ENCODE results near the gene GNAT3. TPM values are rescaled to one million over a fixed set of nuclear protein-coding genes. Genes with fewer than 3 reads are reported as not detected.

Gene GNAT3
- total and polyA plus RNA-seq, 2 of the 8 experiments (the other 6 are each of a cell fraction or from before 2014, with no cell fraction given): not detected

DNA sequence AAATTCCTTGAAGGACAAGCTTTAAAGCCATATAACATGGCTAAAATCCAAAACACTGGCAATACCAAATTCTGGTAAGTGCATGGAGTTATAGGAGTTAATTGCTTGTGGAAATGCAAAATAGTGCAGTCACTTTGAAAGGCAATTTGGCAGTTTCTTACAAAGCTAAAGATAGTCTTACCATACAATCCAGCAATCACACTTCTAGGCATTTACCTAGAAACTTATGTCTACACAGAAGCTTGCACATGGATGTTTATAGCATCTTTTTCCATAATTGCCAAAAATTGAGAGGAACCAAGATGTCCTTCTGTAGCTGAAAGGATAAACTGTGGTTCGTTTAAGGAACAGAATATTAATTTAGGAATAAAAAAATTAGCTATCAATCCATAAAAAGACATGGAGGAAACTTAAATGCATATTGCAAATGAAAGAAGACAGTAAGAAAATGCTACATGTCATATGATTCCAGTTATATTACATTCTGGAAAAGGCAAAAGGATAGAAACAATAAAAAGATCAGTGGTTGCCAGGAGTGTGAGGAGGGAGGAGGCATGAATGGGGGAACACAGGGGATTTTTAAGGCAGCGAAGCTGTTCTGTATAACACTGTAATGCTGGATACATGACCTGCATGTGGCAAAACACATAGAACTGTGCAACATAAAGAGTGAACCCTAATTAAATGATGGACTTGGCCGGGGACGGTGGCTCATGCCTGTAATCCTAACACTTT is 51.9 kb downstream of the GNAT3 start:
- Histone ChIP-seq H3K27me3 (replicated peaks in 1 of 4; ENCODE audit: control insufficient read depth in 3 of 4, extremely low read depth in 1 of 4, insufficient read depth in 3 of 4, low read length in 3 of 4) (no peaks in the 10 kb centered on the region), H3K9ac (replicated peaks in 1 of 4; ENCODE audit: extremely low read depth in 1 of 4, low read depth in 3 of 4, low read length in 3 of 4) (no peak overlapping the region), H2AFZ (ENCODE audit: low read length) (no peak overlapping the region), H4K91ac (replicated peaks; ENCODE audit: insufficient read length, low read length) (no peak overlapping the region), H3K27ac (ENCODE audit: low read depth, low read length) (no peak overlapping the region), H2BK120ac (replicated peaks; ENCODE audit: low read depth, low read length) (no peak overlapping the region), H3K14ac (ENCODE audit: insufficient read length) (no peak overlapping the region), H3K79me2 (ENCODE audit: control insufficient read depth in 1 of 2, insufficient read depth in 2 of 2, low read length in 2 of 2) (no peaks in the 10 kb centered on the region), H3K9me3 (ENCODE audit: insufficient read depth in 2 of 2, low read depth in 1 of 2, low read length in 1 of 2) (no peaks in the 10 kb centered on the region), H3K23me2 (ENCODE audit: low read depth, low read length) (no peaks in the 10 kb centered on the region), H3K36me3 (ENCODE audit: control insufficient read depth in 2 of 4, insufficient read depth in 4 of 4, low read length in 3 of 4) (no peaks in the 10 kb centered on the region), H4K20me1 (replicated peaks in 1 of 2; ENCODE audit: control insufficient read depth in 1 of 2, insufficient read depth in 2 of 2, low read length in 2 of 2) (no peaks in the 10 kb centered on the region), H3K23ac (ENCODE audit: insufficient read length) (no peak overlapping the region), H3K18ac (ENCODE audit: extremely low read depth, low read length) (no peak overlapping the region), H3K56ac (replicated peaks; ENCODE audit: insufficient read length, low read depth, low read length) (no peak overlapping the region), H3K4ac (replicated peaks; ENCODE audit: insufficient read length, low read depth, low read length) (no peak overlapping the region), H3K4me1 (replicated peaks in 1 of 4; ENCODE audit: control insufficient read depth in 3 of 4, insufficient read depth in 4 of 4, low read length in 3 of 4) (no peaks in the 10 kb centered on the region), H2BK20ac (ENCODE audit: low read length) (no peak overlapping the region), H2AK5ac (ENCODE audit: low read depth, low read length) (no peak overlapping the region), H2BK15ac (ENCODE audit: low read length) (no peak overlapping the region), H3K4me3 (ENCODE audit: extremely low read depth in 1 of 4, insufficient read depth in 2 of 4, low read depth in 3 of 4, low read length in 4 of 4) (no peak overlapping the region), H3K79me1 (ENCODE audit: low read depth, low read length) (no peaks in the 10 kb centered on the region), H2BK12ac (ENCODE audit: low read depth, low read length) (no peak overlapping the region), H3K4me2 (ENCODE audit: insufficient read depth in 1 of 2, low read depth in 2 of 2, low read length in 2 of 2) (no peak overlapping the region), H2BK5ac (ENCODE audit: low read depth, low read length) (no peak overlapping the region), H4K5ac (ENCODE audit: insufficient read length, low read depth, low read length) (no peak overlapping the region), H4K8ac (ENCODE audit: extremely low read depth, insufficient read depth, low read length) (no peak overlapping the region)
- POLR2A ChIA-PET (ENCODE audit: partially characterized antibody): no interaction called here
- TF ChIP-seq NANOG (IDR thresholded peaks at IDR 0.05; ENCODE audit: insufficient read depth, low read depth, low read length, poor library complexity, severe bottlenecking) (no peak), RAD21 (IDR thresholded peaks at IDR 0.05 in 1 of 2, conservative IDR thresholded peaks at IDR 0.05 in 1 of 2; ENCODE audit: low read depth in 2 of 2, low read length in 2 of 2) (no peak), POLR2AphosphoS5 (IDR thresholded peaks at IDR 0.05; ENCODE audit: low read depth, low read length) (no peak), CHD2 (IDR thresholded peaks at IDR 0.05; ENCODE audit: low read length) (no peak), POLR2A (IDR thresholded peaks at IDR 0.05; ENCODE audit: control extremely low read depth in 1 of 2, low read depth in 2 of 2, low read length in 2 of 2) (no peak), ZNF274 (IDR thresholded peaks at IDR 0.05; ENCODE audit: borderline replicate concordance, extremely low read depth, low read length) (no peak), TAF1 (IDR thresholded peaks at IDR 0.05; ENCODE audit: low read depth, low read length) (no peak), SP1 (IDR thresholded peaks at IDR 0.05; ENCODE audit: low read depth, low read length) (no peak), EZH2 (IDR thresholded peaks at IDR 0.05; ENCODE audit: low read depth, low read length, severe bottlenecking) (no peak)
- no peak for DNase-seq (ENCODE audit: low read depth in 1 of 2, low spot score in 2 of 2)
- 93% methylated on average over 4 of the region's 4 CpGs; no CpG with 5 or more reads in 1 of the 2 experiments for WGBS, 2 experiments (ENCODE audit: extremely low coverage in 1 of 2, insufficient coverage in 1 of 2, insufficient read length in 1 of 2, insufficient replicate concordance in 2 of 2, low coverage in 1 of 2, low lambda C conversion rate in 2 of 2, missing lambda C conversion rate in 1 of 2)
- no peak for FAIRE-seq
- CTCF ChIA-PET (ENCODE audit: partially characterized antibody): interaction anchor here (1.0 to 1.4 kb wide), 2 partner anchors 14 to 26 kb away, joined by 4 read pairs; no protein-coding TSS in a partner anchor

Data from H1 (cell line).